Activated B cell treated with CpG ODN at 0.5 μM for 24 hours (primary cell): ENCODE measurements around the gene VNN1. TPM values are rescaled to one million over a fixed set of nuclear protein-coding genes. Genes with fewer than 3 reads are reported as not detected.

Experiments used
- ATAC-seq: fragments of 200-7000 bp; cut with Tn5 transposase; one replicate; pipeline ENCODE4 v1.10.0; 2021; ENCODE audit warnings: low read depth, mild to moderate bottlenecking, moderate library complexity
- CTCF ChIA-PET: fragments of 350-600 bp; sonication (Branson Sonifier 250); formaldehyde crosslinking; loops from one replicate; lab custom pipeline; 2021; ENCODE audit warnings: antibody characterized with exemption; lab: Charles Lee
- POLR2A ChIA-PET: fragments of 350-600 bp; sonication (Branson Sonifier 250); formaldehyde crosslinking; loops from one replicate; lab custom pipeline; 2021; ENCODE audit warnings: antibody characterized with exemption; lab: Charles Lee
- DNase-seq: peaks from one replicate; pipeline ENCODE4 v3.0.0; 2022
- H3K27ac Mint-ChIP-seq: one replicate; pipeline ENCODE4 v1.8.0; 2020; ENCODE audit warnings: mixed read lengths
- H3K27me3 Mint-ChIP-seq: one replicate; pipeline ENCODE4 v1.8.0; 2021; ENCODE audit warnings: mixed read lengths
- H3K36me3 Mint-ChIP-seq: one replicate; pipeline ENCODE4 v1.8.0; 2021; ENCODE audit warnings: low read depth, mixed read lengths
- H3K4me1 Mint-ChIP-seq: one replicate; pipeline ENCODE4 v1.8.0; 2021; ENCODE audit warnings: mixed read lengths
- H3K4me3 Mint-ChIP-seq: one replicate; pipeline ENCODE4 v1.8.0; 2020; ENCODE audit warnings: mild to moderate bottlenecking, mixed read lengths
- H3K9me3 Mint-ChIP-seq: one replicate; pipeline ENCODE4 v1.8.0; 2020; ENCODE audit warnings: mixed read lengths
- CTCF ChIP-seq: fragments of 200-600 bp; IDR thresholded peaks from one replicate; pipeline ENCODE4 v1.8.0; 2022; ENCODE audit warnings: antibody characterized with exemption, mild to moderate bottlenecking
- intact Hi-C: fragments of 100-400 bp; cut with micrococcal nuclease; formaldehyde crosslinking; loops from one replicate; pipeline ENCODE4 v1.15.1; 2024
- total RNA-seq: library from RNA; stranded (reverse); gene quantifications from 2 replicates; pipeline ENCODE4 v1.2.3, GENCODE V29; 2022

VNN1 gene
- total RNA-seq, 1 donor from 2014 or later, result 0.07 TPM

- no peak for DNase-seq
- no peak for TF ChIP-seq CTCF
- ChIA-PET POLR2A (no interaction called here), CTCF (no interaction called here)
- Mint-ChIP-seq H3K27ac (no peak overlapping the region), H3K4me3 (no peak overlapping the region), H3K9me3 (peaks cover 10% of the 10 kb centered on the region), H3K4me1 (peaks cover 2% of the 10 kb centered on the region), H3K36me3 (no peaks in the 10 kb centered on the region), H3K27me3 (peaks cover 24% of the 10 kb centered on the region)
- ATAC-seq, result no peak
- intact Hi-C loops, result no loop called here
Measured at GRCh38 chr6:132634796-132635195, 79.1 kb downstream of the VNN1 start.

- H3K27me3 Mint-ChIP-seq, result peaks cover 32% of the 10 kb centered on the region
- TF ChIP-seq CTCF, result no peak
- H3K9me3 Mint-ChIP-seq, result peaks cover 10% of the 10 kb centered on the region
- no peak overlapping the region for H3K27ac Mint-ChIP-seq
- H3K4me1 Mint-ChIP-seq, result no peaks in the 10 kb centered on the region
- intact Hi-C loops, result no loop called here
- DNase-seq (no peak), ATAC-seq (no peak)
- ChIA-PET POLR2A (no interaction called here), CTCF (no interaction called here)
- no peak overlapping the region for H3K4me3 Mint-ChIP-seq
- H3K36me3 Mint-ChIP-seq, result no peaks in the 10 kb centered on the region
Measured at GRCh38 chr6:132633362-132633761, 80.5 kb downstream of the VNN1 start.

Other genes with a start within 250 kb of the VNN1 start
- 109 and 138 TPM in 2 replicates for gene STX7, start 200.9 kb downstream of the VNN1 start, total RNA-seq
- not detected in 2 replicates for gene TAAR9, start 175.8 kb downstream of the VNN1 start, total RNA-seq
- gene TAAR8, start 161.4 kb downstream of the VNN1 start, total RNA-seq, result not detected in 2 replicates
- gene TAAR6, start 143.7 kb downstream of the VNN1 start, total RNA-seq, result not detected in 2 replicates
- gene TAAR5, start 124.3 kb downstream of the VNN1 start, total RNA-seq, result not detected in 2 replicates
- not detected in 2 replicates for gene TAAR2, start 89.8 kb downstream of the VNN1 start, total RNA-seq
- not detected in 2 replicates for gene TAAR1, start 54.9 kb downstream of the VNN1 start, total RNA-seq
- 21.0 and 25.6 TPM in 2 replicates for gene VNN2, start 43.8 kb upstream of the VNN1 start, total RNA-seq
- 8.1 and 8.2 TPM in 2 replicates for gene SLC18B1, start 84.6 kb upstream of the VNN1 start, total RNA-seq
- gene RPS12, start 100.5 kb upstream of the VNN1 start, total RNA-seq, result 2,505 and 3,226 TPM in 2 replicates